OCI-LY7 (cell line): ENCODE results near the gene BCO2.

Experiments used
- CTCF ChIP-seq: fragments of 200-600 bp; sonication (generic); conservative IDR thresholded peaks from 2 replicates; pipeline ENCODE4 v1.5.1; 2014; ENCODE audit warnings: mild to moderate bottlenecking, antibody characterized with exemption, low read length, moderate library complexity, mixed read lengths
- EZH2phosphoT487 ChIP-seq: fragments of 200-600 bp; sonication (generic); IDR thresholded peaks from 2 replicates; pipeline ENCODE4 v1.6.1; 2018; ENCODE audit warnings: low read depth, borderline replicate concordance, mild to moderate bottlenecking, mixed run types, antibody characterized with exemption, low read length, moderate library complexity, mixed read lengths

DNA sequence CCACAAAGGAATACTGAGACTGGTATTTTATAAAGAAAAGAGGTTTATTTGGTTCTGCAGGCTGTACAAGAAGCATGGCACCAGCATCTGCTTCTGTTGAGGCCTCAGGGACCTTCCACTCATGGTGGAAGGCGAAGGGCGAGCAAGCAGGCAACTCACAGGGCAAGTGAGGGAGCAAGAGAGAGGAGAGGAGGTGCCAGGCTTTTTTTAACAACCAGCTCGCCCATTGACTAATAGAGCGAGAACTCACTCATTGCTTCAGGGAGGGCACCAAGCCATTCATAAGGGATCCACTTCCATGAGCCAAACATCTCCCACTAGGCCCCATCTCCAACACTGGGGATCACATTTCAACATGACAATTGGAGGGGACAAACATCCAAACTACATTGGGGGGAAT is 52.2 kb downstream of the BCO2 start:
- TF ChIP-seq CTCF (no peak), EZH2phosphoT487 (no peak)
